ENCODE results near the gene MAPKBP1.

Gene MAPKBP1

DNA sequence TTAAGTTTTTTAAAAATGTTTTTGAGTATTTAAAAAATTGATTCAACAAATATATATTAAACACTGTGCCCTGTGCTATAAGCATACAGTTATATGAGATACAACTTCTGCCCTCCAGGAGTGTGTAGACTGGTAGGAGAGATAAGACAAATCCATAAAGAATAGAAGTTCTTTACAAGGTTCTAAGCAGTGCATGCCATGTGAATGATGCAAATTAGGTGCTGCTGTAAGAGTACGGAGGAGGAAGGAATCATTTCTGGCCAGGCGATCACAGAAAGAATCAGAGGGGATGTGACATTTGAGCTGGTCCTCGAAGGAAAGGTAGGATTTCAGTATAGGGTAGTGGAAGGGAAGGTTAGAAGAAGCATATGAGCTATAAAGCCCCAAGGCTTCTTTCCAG, 14.0 kb downstream of the MAPKBP1 start:
- DNase-seq (ENCODE audit: low spot score), result no peak

DNA sequence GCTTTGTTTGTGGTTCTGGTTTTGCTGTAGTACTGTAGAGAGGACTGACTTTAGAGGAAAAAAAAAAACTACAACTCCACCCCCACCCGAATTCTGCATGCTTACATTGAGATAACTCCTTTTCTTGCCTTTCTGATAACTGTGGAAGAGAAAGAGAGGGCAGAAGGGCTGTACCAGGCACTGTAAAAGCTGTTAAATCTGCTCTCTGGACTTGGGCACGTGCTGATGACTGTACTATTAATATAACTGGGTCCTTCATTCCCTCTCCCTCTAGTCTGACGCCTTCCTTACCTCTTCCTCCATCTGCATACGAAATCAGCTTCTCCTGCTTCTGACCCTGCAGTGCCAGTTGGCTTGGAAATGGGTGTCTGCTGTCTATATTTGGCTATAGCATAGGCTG, 15.0 kb downstream of the MAPKBP1 start:
- no peak for DNase-seq (ENCODE audit: low spot score)

DNA sequence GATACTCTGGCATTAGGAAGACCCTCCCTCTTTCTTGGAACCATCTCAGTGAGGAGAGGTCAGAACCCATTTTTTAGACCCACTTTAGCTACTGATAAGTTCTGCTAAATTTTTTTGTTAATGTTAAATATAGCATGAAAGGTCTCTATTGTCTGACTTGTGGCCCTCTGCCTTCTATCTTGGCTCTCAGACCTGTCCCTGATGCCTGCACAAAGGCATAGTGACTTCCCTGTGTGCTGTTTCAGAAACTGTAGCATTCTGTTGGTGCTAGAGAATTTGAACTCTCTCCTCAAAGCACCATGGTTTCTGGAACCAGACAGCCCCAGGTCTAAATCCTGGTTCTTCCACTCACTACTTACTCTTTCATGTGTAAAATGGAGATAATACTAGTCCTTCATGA, 15.4 kb downstream of the MAPKBP1 start:
- DNase-seq (ENCODE audit: low spot score), result no peak

DNA sequence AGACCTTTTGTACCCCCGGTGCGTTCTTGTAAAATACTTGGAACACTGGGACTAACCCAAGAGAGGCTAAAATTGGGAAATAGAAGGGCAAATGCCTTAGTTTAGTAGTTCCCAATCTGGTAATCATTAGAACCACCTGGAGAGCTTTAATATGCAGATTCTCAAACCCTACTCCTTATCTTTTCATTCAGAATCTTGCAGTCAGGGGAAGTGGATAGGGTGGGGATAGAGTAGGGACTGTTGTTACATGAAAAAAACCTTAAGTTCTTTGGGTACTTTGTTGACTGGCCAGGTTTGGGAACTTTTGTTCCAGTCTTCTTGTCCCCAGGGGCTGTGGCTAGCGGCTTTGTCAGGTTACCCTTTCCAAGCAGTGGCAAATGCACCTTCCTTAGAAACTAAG, 15.9 kb downstream of the MAPKBP1 start:
- no peak for DNase-seq (ENCODE audit: low spot score)

DNA sequence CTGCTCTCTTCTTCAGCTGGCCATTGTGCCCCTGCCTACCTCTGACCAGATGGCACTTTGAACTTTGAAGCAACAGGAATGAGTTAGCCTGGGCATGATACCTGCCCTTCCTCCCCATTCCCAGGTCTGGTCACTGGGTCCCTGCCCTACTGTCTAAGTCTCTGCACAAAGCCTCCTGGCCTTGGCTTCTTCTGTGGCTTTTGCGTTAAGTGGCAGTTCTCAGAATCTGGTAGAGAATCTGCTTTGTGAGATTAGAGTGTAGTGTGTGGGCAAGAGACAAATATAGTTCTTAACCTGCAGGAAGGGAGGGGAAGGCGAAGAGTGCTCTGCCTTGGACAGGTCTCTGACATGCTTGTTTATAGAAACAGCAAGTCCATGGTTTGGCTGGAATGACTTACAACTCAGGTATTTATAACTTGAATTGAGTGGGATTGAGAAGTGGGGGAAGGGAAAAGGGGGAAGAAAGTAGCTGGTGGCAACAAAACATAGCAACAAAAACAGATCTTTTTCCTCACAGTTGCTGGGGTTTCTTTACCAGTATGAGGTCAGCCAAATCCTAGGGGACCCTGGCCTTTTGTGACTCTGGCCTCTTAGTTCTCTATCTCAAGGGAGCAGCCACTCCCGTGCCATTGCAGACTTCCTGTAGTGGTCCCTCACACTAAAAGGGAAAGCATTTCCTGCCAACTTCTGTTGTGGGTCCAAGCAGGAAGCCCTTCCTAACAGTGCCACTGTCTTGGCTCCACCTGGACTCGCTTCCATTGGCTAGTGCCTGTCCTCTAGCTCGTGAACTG, 16.7 kb downstream of the MAPKBP1 start:
- DNase-seq (ENCODE audit: low spot score), result no peak

DNA sequence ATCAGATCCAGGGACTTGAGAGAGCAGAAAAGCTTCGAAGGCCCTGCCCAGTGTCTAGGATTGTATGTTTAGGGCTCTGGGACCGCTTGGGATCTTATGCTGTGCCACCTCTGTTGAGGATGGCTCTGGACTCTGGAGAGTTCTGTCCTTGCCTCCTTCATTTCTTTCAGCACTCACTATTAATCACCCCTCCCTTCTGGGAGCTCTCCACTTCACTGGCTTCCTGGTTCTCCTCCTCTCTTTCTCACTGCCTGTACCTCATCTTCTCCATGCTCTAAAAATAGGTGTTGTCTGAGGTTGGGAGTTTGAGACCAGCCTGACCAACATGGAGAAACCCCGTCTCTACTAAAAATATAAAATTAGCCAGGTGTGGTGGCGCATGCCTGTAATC, 17.3 kb downstream of the MAPKBP1 start:
- no peak for DNase-seq (ENCODE audit: low spot score)

DNA sequence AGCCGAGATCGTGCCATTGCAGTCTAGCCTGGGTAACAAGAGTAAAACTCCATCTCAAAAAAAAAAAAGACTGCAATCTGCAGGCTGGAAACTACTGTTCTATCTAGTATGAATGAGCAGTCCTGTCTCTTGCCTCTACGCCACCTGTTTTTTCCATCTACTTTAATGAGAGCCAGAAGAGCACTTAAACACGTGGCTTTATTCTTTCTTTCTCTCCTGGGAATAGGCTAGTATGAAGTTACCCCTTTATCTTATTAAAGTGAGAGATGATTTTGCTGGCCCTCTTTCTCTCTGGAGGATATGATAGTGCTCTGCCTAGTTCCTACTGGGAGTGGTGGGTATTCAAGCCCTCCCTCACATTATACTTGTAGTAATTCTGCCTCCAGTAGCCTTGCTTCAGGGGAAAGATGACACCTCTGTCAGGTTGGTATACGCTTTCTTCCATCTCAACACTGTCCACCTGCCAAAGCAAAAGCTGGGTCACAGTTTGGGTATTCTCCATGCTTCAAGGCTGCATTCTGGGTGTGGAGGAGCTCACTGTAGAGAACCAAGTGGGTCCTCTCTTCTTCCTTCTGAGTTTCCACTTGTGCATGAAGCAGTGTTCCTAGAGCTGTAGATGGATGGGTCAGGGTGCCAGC, 17.8 kb downstream of the MAPKBP1 start:
- no peak for DNase-seq (ENCODE audit: low spot score)

DNA sequence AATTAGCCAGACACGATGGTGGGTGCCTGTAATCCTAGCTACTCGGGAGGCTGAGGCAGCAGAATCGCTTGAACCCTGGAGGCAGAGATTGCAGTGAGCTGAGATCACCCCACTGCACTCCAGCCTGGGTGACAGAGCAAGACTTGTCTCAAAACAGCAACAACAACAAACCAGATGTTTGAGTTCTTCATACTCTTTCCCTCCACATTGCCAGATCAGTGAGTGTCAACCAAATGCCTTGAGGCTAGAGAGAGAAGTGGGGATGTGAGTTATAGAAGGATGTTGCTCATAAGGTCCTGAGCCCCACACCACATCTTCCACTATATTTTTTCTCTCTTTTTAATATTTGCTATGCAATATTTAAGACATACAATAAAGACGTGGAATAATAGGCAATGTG, 19.8 kb downstream of the MAPKBP1 start:
- DNase-seq (ENCODE audit: low spot score), result no peak

DNA sequence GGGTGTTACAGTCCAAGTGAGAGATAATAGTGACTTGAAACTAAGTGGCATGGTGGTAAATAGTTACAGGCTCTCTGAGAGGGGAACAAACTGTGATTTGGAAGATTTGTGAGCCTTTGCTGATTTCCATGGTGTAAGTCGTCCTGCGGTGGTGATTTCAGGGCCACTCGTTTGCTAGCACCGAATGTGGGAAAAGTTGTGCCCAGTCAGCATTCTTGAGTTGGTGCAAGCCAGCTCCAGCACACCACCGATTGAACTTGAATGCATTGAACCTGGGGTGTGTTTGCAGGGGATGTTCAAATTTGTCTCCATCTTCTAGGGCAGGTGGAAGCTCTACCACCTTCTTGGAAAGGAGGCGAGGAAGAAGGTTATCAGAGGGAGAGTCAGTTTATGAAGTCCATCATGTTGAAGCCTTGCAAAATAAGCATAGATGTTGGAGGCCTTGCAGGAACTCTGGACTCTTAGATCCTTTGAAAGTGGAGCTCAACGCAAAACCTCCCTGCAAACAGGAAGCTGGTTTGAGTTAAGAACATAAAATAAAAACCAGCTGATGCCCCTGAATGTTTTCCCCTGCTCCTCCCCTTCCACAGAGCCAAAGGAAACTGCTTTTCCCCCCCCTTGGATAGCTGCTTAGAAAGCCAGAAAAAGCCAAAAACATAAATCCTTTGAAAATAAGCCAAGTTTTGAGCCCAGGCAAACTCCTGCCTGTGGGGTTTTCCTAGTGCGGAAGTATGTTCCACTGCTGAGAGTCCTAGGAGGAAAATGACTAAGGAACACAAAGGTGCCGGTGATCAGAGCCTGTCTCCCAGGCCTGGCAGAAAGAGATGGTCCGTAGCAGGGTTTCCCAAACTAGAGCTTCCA, 21.9 kb downstream of the MAPKBP1 start:
- no peak for DNase-seq (ENCODE audit: low spot score)

DNA sequence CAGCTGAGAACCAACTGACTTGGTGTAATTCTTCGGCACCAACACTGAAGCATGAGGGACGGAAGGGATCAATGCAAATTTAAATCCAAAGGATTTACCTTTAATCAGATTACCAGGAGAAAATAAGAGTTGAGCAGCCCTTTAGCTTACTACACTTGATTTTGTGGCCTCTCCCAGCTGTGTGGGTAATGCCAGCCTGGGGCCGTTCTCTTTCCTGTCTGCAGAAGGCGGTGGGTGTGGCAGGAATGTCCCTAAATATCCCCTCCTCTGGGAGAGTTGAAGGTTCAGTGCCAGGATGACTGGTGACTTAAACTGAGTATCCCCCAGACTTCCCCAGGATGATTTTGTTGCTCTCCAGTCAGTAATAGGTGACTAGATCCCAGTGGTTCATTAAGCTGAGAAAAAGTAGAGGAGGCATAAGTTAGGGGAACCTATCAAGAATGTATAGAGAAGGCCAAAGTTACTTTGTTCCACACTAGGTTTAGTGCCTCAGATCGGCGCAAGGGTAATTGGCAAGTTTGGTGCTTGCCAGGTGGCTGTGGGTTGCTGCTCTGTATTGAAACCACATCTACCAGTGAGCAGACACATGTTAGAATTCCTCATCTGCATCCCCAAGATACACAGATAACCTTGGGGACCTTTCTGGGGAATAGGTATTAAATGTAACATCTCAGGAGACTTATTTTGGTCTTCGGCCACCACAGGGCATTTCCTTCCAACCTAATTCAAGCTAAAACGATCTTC, 23.1 kb downstream of the MAPKBP1 start:
- DNase-seq (ENCODE audit: low spot score), result no peak

DNA sequence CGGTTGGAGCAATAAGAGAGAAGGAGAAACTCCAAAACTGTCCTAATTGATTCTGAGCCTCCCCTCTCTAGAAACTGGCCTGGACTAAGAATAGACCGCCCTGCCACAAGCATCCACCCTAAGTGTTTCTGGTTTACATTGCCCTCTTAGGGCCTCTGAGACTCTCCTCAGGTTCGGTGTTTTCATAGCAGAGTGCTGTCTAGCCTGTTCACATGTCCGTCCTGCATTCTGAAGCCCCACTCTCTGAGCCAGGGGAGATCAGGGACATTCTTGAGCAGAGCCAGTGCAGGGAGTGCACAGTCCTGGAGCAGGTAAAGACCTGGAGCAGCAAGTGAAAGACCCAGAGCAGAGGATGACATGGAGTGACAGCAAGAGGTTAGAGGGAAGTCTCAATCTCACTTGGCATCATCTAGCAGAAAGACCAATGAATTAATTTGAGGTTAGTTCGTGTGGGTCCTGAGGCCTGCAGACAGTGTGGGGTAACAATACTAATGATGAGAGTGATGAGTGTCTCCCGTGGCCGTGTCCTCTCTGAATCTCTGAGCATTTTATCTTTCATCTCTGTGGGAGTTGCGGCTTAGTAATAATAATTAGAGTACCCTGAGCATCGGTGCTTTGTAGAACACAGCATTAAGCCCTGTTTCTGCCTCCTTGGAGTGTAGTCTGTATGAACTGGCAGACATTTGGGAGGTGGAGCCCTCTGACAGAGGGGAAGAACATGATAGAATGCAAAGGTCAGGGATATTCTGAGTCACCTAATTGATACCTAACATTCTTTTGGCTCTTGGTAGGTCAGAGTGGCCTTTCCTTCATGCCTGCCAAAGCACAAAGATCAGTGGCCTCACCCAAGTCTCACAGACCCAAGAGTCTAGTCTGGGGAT, 24.6 kb downstream of the MAPKBP1 start:
- DNase-seq (ENCODE audit: low spot score), result no peak

DNA sequence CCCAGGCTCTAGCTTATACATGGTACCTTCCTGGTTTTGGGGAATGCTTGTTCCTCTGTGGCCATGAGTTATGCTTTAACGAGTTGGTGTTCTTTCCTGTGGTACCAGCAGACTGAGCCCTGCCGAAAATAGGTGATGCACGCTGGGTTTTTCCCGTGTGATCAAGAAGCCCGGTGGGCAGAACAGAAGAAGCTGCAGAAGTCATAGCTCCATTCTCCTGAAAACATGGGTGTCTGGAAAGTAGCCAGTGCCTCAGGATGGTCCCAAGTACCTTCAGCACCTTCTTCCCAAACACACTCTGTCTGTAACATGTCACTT, 25.2 kb downstream of the MAPKBP1 start:
- DNase-seq (ENCODE audit: low spot score), result no peak

DNA sequence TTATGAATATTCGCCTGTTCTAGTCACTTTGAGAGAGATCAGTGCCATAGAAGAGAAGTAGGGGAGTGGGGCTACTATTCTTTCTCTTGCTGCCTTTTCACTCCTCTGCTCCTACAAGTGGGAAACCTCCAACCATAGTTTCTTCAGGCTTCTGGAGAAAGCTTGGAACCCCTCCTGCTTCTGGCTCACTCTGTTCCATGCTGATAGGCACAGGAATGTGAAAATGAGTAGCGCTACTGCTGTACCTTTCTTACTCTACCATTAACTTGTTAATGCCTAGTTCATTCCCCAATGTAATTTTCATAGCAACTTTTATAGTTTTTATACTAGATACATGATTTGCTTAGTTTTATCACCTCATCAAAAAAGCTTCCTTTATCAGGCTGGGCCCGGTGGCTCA, 26.9 kb downstream of the MAPKBP1 start:
- no peak for DNase-seq (ENCODE audit: low spot score)

DNA sequence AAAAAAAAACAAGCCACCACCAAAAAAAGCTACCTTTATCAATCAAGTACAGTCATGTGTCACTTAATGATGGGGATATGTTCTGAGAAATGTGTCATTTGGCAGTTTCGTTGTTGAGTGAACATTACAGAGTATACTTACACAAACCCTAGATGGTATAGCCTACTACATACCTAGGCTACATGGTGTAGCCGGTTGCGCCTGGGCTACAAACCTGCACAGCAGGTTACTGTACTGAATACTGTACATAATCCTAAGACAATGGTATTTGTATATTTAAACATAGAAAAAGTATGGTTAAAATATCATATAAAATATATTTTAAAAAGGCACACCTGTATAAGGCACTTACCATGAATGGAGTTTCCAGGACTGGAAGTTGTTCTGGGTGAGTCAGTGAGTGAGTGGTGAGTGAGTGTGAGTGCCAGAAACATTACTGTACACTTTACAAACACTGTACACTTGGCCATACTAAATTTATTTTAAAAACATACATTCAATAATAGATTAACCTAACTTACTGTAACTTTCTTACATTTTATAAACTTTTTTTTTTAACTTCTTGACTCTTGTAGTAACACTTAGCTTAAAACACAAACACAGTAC, 27.7 kb downstream of the MAPKBP1 start:
- DNase-seq (ENCODE audit: low spot score), result no peak

DNA sequence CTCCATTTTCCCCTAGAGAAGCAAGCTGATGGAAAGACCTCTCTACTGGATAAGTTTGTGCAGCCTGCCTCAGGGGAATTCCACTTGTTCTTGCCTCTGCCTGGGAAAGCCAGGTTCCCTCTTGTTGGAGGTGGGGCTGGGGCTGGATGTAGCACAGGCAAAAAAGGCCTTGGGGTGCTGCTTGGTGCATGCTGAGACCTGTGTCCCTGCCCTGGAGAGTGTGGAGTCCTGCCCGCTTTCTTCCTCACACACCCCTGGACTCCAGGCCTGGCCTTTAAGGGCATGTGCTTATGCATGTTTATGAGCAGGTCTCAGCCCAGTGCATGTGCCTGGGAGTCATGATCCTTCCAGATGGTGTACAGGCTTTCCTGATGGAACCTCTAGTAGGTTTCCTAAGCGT, 30.1 kb downstream of the MAPKBP1 start:
- no peak for DNase-seq (ENCODE audit: low spot score)

DNA sequence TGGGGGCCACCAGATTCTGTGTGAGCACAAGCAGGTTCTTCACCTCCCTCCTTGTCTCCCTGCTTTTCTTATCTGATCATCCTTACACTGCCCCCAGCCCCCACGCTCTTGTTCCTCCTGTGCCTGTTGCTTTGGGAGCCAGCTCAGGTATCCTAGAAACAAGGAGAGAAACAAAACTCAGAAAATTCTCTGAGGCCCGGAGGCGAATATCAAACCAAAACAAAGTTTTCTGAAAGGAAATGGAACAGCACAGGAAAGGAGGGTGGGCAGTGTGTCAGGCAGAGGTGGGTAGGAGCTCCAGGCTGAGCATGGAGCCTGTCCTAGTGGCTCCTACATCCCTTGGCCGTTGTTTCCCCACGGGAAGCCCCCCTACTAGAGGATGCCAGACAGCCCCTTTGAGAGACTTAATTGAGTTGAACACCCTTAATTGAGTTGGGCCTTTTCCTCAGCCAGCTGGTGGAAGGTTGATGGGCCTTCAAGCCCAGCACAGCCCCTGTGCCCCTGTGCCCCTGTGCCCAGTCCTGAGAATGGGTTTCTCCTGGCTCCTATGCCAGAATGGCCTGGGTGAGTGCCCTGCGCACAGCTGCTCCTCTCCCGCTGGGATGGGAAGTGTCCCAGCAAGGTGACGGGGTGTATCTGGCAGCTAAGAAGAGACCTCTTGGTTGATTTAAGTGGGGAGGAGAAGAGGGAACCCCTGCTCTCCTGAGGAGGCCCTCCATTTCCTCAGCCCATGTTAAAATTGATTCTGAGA, 30.8 kb downstream of the MAPKBP1 start:
- DNase-seq (ENCODE audit: low spot score), result no peak

DNA sequence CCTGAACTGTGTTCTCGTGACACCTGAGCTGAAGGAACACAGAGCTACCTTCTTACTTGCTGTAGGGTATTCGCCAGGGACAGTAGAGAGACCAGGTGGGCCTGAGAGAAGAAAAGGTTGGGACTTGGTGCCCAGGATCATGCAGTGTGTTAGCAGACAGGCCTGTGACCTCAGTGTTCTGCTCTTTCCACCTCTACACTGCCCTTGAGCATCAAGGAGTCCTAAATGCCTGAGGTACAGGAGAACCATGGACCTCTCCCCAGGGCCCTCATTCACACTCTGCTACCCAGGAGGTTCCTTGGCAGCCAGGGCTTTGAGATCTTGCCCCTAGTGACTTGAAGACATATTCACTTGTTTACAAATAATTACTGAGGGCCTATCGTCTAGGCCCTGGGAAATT, 31.4 kb downstream of the MAPKBP1 start:
- no peak for DNase-seq (ENCODE audit: low spot score)

DNA sequence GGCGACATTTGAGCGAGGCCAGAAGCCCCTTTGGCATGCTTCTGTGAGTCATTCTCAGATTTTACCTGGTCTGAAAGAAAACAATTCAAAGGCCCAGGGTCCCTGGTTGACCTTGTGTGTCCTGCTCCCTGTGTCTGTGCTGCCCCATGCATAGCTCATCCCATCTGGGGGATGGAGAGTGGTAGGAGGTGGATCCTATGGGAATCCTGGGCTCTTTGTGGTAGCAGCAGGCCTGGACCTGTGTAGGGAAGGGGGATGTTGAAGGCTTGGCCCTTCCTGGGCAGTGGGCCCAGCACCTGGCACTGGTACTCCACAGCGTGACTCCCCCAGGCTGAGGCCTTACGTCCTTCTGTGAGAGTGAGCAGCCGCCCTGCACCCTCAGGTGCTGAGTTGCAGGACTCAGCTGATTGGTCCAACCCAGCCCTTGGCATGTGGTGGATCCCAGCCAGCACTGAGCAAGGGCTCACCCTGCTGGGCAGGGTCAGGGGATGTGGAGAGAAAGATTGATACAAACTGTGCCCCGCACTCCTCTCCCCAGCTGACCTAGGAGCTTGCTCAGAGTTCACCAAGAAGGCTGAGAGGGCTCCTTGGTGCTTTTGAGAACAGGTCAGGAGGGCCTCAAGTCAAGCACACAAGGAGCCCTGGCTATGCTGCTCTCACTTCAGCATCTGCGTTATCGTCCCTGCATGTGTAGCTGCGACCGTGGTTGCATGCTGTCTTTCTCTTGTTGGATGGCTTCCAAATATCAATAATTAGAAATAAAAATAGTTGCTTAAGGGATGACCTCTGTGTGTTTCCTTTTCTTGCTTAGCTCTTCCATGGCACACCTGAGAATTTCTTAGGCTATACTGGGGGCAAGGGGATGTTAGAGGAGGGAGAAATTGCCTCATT, 32.3 kb downstream of the MAPKBP1 start:
- no peak for DNase-seq (ENCODE audit: low spot score)

DNA sequence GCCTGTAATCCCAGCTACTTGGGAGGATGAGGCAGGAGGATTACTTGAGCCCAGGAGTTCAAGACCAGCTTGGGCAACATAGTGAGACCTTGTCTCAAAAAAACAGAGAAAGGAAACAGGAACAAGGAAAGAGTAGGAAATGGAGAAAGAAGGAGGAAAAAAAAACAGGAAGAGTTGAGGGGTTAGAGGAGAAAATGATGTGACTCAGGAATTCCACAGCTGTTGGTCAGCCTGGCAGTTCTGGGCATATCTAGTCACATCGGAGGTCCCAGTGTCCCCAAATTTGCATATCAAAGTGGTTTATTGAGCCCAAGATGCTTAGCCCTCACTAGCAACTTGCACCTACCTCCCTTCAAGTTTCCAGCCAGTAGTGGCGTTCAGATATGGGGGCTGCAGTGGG, 34.8 kb downstream of the MAPKBP1 start:
- no peak for DNase-seq (ENCODE audit: low spot score)
